OCI-LY7 (cell line): Measurements from ENCODE around the gene UTS2B. TPM values are rescaled to one million over a fixed set of nuclear protein-coding genes. Genes with fewer than 3 reads are reported as not detected.

Source experiments
- BruUV-seq: library from RNA; stranded (reverse); fragments of 400-500 nt; replicated peaks from 2 replicates; lab custom pipeline; 2021; lab: Mats Ljungman, UMichigan
- CTCF ChIA-PET: fragments of 300-600 bp; sonication (Branson Sonifier 250); formaldehyde crosslinking; loops from one replicate; lab custom pipeline; 2022; ENCODE audit warnings: antibody characterized with exemption; ENCODE audit not compliant: unreplicated experiment; lab: Charles Lee
- POLR2A ChIA-PET: fragments of 300-600 bp; sonication (Branson Sonifier 250); formaldehyde crosslinking; loops from one replicate; lab custom pipeline; 2022; ENCODE audit warnings: antibody characterized with exemption; lab: Charles Lee
- DNase-seq: peaks from one replicate; pipeline ENCODE4 v3.0.0-alpha.2; 2015; ENCODE audit warnings: low spot score
- H2AFZ ChIP-seq: fragments of 200-600 bp; sonication (generic), shearing (Covaris generic); 2 replicates; pipeline ENCODE4 v1.6.1; 2014; ENCODE audit warnings: mild to moderate bottlenecking, antibody characterized with exemption, low read length, moderate library complexity
- H3K27ac ChIP-seq: fragments of 200-600 bp; sonication (generic); 2 replicates; pipeline ENCODE4 v1.5.1; 2014; ENCODE audit warnings: mixed run types, low read depth, mild to moderate bottlenecking, moderate library complexity, low read length, inconsistent platforms; ENCODE audit not compliant: poor library complexity, severe bottlenecking
- H3K36me3 ChIP-seq: fragments of 200-600 bp; sonication (generic); 2 replicates; pipeline ENCODE4 v1.6.1; 2014; ENCODE audit warnings: mild to moderate bottlenecking, antibody characterized with exemption, low read length, moderate library complexity, mixed read lengths; ENCODE audit not compliant: insufficient read depth
- H3K4me1 ChIP-seq: fragments of 200-600 bp; sonication (generic); 2 replicates; pipeline ENCODE4 v1.5.1; 2014; ENCODE audit warnings: mild to moderate bottlenecking, low read length; ENCODE audit not compliant: insufficient read depth, poor library complexity, severe bottlenecking
- H3K4me2 ChIP-seq: fragments of 200-600 bp; sonication (generic); 2 replicates; pipeline ENCODE4 v1.6.1; 2014; ENCODE audit warnings: mild to moderate bottlenecking, low read length
- H3K4me3 ChIP-seq: fragments of 200-600 bp; sonication (generic); 2 replicates; pipeline ENCODE4 v1.5.1; 2014; ENCODE audit warnings: mild to moderate bottlenecking, low read depth, low read length; ENCODE audit not compliant: poor library complexity, severe bottlenecking
- H3K79me2 ChIP-seq: fragments of 200-600 bp; sonication (generic); 2 replicates; pipeline ENCODE4 v1.6.1; 2016; ENCODE audit warnings: low read depth, mild to moderate bottlenecking, low read length, moderate library complexity, mixed read lengths; ENCODE audit not compliant: insufficient read depth
- H3K9me2 ChIP-seq: fragments of 200-600 bp; sonication (generic); 2 replicates; pipeline ENCODE4 v1.6.1; 2016; ENCODE audit warnings: mild to moderate bottlenecking, low read length, mixed read lengths; ENCODE audit not compliant: insufficient read depth
- H3K9me3 ChIP-seq: fragments of 200-600 bp; sonication (generic); 2 replicates; pipeline ENCODE4 v1.6.1; 2014; ENCODE audit warnings: mild to moderate bottlenecking, mixed run types, low read length, mixed read lengths
- H4K20me1 ChIP-seq: fragments of 200-600 bp; sonication (generic); 2 replicates; pipeline ENCODE4 v1.6.1; 2014; ENCODE audit warnings: mild to moderate bottlenecking, antibody characterized with exemption, low read length, moderate library complexity, mixed read lengths; ENCODE audit not compliant: insufficient read depth
- CTCF ChIP-seq: fragments of 200-600 bp; sonication (generic); conservative IDR thresholded peaks from 2 replicates; pipeline ENCODE4 v1.5.1; 2014; ENCODE audit warnings: mild to moderate bottlenecking, antibody characterized with exemption, low read length, moderate library complexity, mixed read lengths
- EZH2phosphoT487 ChIP-seq: fragments of 200-600 bp; sonication (generic); IDR thresholded peaks from 2 replicates; pipeline ENCODE4 v1.6.1; 2018; ENCODE audit warnings: low read depth, borderline replicate concordance, mild to moderate bottlenecking, mixed run types, antibody characterized with exemption, low read length, moderate library complexity, mixed read lengths
- intact Hi-C: fragments of 100-400 bp; cut with micrococcal nuclease; formaldehyde crosslinking; loops from one replicate; pipeline ENCODE4 v1.10.0; 2022; ENCODE audit not compliant: unreplicated experiment
- total RNA-seq, 2 experiments: library from RNA; depleted of rRNA in 1 of 2; stranded (reverse); fragments of >200 nt in 1 of 2; shearing (Covaris generic) in 1 of 2; gene quantifications; 2 replicates each; pipeline ENCODE4 v1.2.3, GENCODE V29; 2014 to 2022

UTS2B gene
- total RNA-seq, 2 experiments from 2014 or later: 0.92 to 1.1 TPM

DNA sequence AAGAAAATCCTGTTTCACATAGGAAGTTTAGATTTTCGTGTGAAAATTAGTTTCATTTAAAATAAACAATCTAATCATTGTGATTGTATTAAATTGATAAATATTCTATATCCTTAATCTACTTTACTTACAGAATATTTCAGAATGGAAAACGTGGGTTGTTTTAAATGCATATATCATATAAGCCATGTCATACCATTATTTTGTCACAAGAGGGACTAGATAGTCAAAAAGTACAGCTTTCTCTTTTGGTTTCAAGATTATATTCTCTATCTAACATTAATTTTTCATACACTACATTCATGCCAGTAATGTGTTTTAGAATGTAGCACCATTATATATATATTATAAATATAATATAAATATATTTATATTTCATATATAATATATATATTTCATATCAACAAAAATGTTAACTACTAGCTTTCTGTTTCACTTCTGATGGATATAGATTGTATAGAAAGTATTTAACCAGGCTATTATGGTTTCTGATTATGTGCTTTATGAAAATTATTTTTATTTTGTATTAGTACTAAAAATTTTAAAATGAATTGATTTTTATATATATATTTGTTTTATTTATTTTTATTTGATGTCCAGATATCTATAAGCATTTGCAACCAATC, 86.0 kb downstream of the UTS2B start:
- intact Hi-C loops: loop anchor here (2.0 to 10.0 kb wide), 3 partner anchors 84 to 1200 kb away; partner anchors contain the start of gene CCDC50
- ChIA-PET CTCF (no interaction called here), POLR2A (interaction anchor here (0.5 to 1.8 kb wide), 7 partner anchors 9 to 184 kb away, joined by 3 to 4 read pairs (median 4); no protein-coding TSS in a partner anchor)
- Histone ChIP-seq H3K4me1 (peaks cover 29% of the 10 kb centered on the region), H4K20me1 (no peaks in the 10 kb centered on the region), H3K4me3 (no peak overlapping the region), H2AFZ (no peak overlapping the region), H3K9me3 (no peaks in the 10 kb centered on the region), H3K9me2 (no peaks in the 10 kb centered on the region), H3K36me3 (no peaks in the 10 kb centered on the region), H3K27ac (no peak overlapping the region), H3K4me2 (no peak overlapping the region), H3K79me2 (no peaks in the 10 kb centered on the region)
- peak; percentile 57 for DNase-seq
- TF ChIP-seq CTCF (peak; percentile 87), EZH2phosphoT487 (no peak)
- no TSS peak for BruUV-seq

- Histone ChIP-seq H3K27ac (no peak overlapping the region), H3K4me1 (peaks cover 22% of the 10 kb centered on the region), H3K36me3 (no peaks in the 10 kb centered on the region), H2AFZ (no peak overlapping the region), H3K4me3 (no peak overlapping the region), H3K9me3 (no peaks in the 10 kb centered on the region), H4K20me1 (no peaks in the 10 kb centered on the region), H3K4me2 (no peak overlapping the region), H3K79me2 (no peaks in the 10 kb centered on the region), H3K9me2 (no peaks in the 10 kb centered on the region)
- intact Hi-C loops: loop anchor here (5.0 to 10.0 kb wide), 2 partner anchors 157 to 1204 kb away; no protein-coding TSS in a partner anchor
- TF ChIP-seq EZH2phosphoT487: no peak
- no peak for TF ChIP-seq CTCF
- POLR2A ChIA-PET: interaction anchor here (0.9 kb wide), 1 partner anchor 191 kb away, joined by 4 read pairs; no protein-coding TSS in a partner anchor
- CTCF ChIA-PET: interaction anchor here (0.6 kb wide), 1 partner anchor 150 kb away, joined by 3 read pairs; no protein-coding TSS in a partner anchor
- no TSS peak for BruUV-seq
- DNase-seq: no peak
Observed at GRCh38 chr3:191240486-191240885, 89.8 kb downstream of the UTS2B start.
